ENCODE measurements around the gene NDC1.

Gene NDC1

DNA sequence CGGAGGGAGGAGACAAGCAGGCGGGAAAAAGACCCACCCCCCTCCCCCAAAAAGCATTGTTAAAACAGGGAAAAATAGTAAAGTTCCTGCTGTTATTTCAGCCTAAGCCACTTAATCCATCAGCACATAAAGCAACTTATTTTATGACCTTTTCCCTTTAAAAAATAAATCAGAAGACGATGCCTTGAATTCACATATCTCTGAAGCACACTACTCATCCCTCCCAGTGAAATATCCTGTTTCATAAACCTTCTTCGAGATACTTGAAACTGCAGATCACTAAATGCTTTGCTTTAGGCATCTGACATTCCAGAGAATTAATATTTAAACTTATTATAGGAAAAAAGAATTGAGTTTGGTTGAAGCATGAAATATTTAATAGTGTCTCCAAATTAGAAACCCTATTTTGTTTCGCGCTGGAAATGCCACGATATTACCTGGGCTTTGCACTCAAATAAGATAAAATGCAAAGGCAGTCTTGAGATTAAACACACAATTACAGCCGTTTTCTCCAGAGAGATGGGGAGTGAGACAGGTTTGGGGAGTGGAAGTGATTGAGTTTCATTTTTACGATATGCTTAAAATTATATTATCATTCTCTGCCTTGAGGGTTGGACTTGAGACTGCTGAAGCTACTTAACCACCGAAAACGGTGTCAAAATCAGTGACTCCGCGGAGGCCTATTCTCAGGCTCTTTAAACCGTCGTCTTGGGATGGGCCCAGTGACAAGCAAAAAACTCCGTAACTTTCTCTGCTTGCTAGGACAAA is 108.5 kb downstream of the NDC1 start:
- no peak for DNase-seq

DNA sequence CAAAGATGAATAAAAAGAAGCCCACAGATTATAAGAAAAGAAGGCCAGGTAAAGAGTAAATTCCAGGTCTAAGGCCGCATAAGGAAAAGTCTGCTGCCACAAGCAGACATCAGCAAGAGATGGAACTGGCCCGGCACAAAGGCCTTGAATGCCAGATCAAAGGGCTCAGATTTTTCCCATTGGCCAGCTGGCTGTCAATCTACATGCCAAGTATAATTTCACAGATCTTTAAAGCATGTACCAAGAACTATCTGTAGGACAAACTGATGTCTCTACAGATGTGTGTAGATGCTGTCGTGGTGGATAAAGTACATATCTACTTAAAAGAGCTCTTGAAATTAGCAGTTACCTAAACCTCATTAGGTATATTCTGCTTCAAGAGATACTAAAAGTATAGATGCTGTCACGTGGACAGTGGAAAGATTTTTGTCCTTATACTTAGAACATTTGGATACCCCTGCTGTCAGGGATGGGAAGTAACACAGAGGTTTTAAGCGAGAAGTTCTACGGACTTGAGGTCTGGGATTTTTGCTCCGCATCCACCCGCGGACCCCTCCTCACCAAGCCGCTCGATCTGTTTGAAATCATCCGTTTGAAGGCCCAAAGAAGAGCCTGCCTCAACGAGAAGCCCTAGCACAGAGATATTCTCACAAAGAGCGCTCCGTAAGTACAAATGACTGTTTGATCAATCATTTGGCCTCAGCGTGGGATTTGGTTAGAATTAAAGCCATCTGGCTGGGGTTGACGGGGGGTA is 109.2 kb downstream of the NDC1 start:
- DNase-seq: no peak

DNA sequence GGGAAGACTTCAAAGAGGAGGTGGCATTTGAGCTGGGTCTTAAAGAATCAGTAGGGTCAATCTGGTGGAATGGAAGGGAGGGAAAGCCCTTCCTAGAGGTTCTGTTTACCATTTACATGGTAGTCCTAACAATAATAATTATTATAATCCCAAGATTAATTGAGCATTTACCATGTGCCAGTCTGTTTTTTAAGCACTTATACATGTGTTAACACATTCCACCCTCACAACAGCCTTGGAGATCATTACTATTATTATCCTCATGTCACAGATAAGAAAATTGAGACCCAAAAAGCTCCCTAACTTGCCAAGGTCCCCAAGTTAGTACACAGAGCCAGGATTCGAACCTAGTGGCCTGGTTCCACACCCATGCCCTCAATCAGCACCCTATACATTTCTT is 109.9 kb downstream of the NDC1 start:
- no peak for DNase-seq

DNA sequence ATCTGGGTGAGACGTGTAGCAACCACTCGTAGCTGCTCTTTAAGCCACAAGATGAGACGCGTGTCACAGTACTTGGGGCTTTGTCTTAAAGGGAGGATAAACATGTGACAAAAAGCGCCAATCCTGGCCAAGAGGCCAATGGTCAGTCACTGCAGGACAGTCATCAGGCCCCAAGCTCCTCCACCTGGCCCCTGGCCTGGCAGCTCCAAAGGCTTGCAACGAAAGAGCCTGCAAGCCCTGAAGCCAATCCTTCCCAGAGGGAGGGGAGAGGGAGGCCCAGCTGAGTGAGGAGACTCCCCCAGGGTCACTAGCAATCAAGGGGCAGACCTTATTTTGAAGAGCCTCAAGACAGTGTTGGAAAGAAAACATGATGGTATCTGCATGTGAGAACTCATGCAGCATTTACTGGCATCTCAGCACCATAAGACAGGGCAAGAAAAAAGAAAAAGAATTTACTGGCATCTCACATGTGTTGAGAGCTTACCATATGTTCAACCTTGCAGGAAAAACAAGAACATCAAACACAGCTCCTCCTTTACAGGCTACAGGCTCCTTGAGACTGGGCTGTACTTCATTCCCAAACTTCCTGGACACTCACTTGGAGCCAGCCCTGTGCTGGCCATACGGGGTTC is 110.5 kb downstream of the NDC1 start:
- DNase-seq: no peak

DNA sequence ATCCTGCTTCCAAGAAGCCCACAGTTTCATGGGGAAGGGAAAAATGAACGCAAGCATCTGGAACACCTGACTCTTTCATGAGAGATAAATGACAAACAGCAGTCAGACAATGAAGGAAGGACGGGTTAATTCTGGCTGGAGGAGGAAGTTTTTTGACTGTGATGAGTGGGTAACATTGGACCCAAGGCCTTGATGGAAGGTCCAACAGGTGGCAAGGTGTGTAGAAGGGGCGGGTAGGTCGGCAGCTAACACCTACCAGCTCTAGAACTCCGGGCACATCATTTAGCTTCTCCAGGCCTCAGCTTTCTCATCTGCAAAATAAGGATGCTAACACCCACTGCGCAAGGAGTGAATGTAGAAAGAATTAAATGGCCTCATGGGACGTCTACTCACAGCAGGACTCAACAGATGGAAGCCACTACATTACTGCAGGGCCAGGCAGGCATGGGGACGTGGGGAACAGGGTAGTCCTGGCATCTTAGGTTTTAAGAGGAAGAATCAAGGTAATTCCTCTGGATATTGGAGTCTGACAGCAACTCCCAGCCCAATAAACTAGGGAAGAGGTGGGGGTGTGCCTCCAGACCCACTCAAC is 112.0 kb downstream of the NDC1 start:
- no peak for DNase-seq

DNA sequence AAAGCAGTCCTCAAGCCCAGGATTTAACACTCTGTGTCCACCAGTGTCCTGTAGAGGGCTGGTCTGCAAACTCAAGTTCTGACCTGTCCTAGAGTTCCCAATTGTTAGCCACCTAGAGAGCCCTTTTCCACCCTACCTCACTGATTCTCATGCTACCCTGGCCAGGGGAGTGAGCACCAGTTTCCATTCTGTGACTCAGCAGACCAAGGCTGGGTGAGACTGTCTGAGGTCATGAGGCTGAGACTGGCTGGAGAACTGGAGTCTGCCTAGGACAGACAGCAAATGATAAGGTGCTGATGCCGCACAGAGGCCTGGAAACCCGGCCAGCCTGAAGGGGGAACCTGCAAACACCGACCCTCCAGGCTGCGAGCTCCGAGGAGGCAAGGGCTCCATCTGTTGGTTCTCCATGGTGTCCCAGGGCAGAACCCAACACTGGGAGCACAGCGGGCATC is 112.8 kb downstream of the NDC1 start:
- DNase-seq: no peak

DNA sequence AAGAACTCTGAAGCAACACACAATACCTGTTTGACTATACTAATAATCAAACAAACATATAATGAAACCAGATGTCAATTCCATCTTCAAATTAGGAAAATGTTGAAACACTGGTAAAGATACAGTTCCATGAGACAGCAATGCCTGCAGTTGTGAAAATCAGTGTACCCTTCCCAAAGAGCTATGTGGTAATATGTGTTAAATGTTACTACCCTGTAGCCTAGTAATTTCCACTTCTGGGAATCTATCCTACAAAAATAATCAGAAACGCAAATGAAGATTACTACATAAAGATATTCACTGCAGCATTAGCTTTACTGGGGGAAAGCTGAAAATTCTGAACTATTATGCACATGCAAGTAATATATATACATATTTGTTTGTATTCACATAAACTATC is 116.1 kb downstream of the NDC1 start:
- no peak for DNase-seq

DNA sequence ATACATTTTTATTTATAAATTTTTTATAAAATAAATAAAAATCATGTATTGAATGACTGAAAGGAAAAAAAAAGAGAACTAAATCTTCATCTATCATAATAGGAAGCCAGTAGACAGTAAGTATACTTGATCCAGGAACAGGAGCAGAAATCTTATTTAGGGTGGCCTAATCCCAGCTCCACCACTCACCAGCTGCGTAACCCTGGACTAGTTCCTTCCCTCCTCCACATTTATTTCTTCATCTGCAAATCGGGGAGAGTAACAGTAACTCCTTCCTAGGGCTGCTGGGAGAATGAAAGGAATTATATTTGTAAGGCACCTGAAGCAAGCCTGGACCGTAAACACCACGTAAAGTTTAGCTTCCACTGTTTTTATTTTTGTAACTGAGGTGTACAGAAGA is 117.0 kb downstream of the NDC1 start:
- no peak for DNase-seq

DNA sequence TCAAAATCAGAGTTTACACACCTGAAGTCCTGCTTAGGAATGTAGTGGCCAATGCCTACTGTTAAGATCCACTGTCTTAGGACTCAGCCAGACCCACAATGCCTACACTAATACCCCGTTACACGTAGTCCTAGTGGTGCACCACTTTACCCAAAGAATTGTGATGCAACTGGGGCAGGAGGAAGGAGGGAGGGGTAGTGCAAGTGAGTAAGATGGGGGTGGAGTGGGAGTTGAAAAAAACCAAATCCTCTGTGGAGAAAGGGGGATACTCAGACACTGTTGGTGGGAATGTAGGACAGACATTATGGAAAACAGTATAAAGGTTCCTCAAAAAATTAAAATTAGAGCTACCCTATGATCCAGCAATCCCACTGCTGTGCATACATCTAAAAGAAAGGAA is 118.6 kb downstream of the NDC1 start:
- DNase-seq: no peak

DNA sequence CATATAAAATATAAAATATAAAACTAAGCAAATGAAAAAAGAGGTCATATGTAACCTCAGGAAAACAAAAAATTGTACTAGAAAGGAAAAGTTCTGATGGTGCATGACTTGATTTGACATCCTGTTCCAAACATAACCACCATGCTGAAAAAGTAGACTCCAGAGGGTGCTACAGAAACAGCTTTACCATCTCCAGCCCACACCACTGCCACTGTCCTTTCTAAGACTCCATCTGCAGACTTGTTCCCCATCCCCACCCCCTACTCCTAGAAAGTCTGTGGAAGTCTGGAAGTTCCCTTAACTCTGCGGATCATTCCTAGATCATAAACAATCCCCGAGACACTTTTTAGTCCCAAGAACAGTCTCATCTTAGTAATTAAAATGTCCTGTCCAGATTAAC is 119.7 kb downstream of the NDC1 start:
- DNase-seq: no peak

DNA sequence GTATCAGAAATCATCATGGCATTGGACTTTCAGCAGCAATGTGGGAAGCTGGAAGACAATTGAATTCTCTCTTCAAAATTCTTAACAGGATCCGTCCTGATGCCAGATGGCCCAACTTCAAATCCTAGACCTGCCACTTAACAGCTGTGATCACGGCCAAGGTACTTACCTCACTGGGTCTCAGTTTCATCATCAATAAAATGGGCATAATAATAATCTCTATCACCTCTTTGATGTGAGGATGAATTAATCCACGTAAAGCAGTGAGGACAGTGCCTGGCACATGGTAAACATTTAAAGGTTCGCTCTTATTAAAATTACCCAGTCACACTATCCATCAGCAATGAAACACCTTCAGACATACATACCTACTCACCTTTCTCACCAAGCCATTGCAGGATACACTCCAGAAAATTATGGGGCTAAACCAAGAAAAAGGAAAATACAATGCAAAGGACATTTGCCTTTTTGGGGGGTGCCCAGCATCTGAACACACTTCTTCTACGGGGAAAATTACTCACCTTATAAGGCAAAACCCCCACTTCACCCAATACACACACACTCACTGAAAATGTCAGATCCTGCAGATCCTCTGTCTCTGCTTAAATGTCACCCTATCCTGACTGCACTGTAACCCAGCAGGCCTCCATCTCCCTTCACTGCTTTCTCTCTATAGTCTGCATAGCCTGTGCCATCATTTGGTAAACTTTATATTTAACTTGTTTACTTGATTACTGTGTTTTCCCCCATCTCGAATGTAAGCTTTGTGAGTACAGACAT is 120.9 kb downstream of the NDC1 start:
- no peak for DNase-seq

DNA sequence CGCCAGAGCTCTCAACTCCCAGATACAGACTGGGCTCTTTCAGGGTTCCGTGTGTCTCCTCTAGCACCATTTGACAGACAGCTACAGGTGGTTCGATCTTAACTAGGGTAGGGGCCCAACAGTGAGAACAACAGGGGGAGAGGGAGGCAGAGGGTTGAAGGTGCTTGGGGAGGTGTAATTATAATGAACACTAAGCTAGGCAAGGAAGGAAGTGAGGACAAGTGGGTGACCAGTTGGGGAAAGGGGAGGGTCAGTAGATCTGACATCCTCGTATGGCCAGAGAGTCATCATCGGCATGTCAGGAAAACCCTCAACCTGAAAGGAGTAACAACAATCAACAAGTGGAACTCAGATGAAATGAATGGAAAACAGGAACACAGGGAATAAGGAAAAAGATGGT is 121.9 kb downstream of the NDC1 start:
- no peak for DNase-seq

DNA sequence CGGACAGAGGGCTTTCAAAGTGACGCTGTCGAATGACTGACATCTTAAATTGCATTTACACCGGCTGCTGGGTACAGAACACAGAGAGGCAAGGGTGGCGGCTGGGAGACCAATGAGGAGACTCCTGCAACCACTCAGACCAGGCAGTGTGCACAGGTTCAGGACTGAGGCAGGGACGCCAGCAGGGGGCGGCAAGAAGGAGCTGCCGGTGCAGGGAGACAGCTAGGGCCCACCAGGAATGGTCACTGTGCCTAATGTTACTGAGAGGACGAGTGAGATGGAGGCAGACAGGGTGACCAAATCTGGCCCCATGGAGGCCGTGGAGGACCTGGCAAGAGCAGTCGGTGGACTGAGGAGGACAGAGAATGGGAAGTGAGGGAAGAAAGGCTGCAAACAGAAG is 122.6 kb downstream of the NDC1 start:
- DNase-seq: no peak

All from CD4-positive, alpha-beta T cell treated with Interleukin-21 for 1 hour (primary cell).